Stimulated activated CD4-positive, alpha-beta T cell treated with anti-CD3 and anti-CD28 coated beads, TNF-alpha, amount 100 ng/mL, for 24 hours (primary cell): ENCODE results near the gene NBEAL2.

Experiments
- DNase-seq, 3 experiments: peaks; one replicate each; pipeline ENCODE4 v3.0.0-alpha.2; 2020; ENCODE audit warnings: low read depth in 3 of 3

Gene NBEAL2

DNA sequence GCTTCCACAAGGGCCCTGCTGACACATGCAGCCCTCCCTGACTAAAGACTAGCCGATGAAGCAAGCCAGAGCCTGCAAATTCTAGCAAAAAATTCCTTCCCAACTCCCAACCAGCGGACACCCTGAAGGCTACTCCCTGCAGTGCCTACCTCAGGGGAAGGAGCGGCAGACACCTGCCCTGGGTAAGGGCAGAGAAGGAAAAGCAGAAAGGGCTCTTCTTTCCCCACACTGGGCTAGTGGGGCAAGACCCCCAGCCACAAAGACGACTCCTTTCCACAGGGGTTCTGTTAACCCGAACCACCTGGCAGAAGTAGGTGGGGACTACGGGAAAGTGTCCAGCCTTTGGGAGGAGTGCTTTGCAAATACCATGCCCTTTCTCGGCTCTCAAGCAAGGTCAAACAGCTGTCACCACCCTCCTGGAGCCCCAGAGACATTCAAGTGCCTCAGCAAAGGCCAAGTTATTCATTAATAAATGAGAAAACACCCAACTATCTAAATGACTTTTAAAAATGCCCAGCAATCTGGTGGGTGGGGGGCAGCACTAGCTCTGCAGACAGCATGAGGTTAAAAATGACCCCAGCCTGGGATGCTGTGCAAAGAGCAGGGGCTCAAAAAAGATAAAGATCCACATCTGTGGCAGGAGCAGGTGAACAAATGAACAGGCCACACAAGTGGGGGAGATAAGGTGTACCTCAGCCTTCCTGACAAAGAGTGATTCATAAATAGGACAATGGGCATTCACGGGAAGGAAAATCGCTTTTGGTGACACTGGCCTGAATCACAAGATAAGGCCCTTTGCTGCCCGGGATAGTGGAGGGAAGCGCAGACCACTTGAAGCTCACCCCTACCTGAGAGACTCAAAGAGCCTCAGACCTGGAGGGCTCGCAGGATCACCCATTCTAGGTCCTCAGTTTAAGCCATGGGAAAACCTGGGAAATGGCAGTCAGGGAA, 36.0 kb upstream of the NBEAL2 start:
- no peak for DNase-seq

DNA sequence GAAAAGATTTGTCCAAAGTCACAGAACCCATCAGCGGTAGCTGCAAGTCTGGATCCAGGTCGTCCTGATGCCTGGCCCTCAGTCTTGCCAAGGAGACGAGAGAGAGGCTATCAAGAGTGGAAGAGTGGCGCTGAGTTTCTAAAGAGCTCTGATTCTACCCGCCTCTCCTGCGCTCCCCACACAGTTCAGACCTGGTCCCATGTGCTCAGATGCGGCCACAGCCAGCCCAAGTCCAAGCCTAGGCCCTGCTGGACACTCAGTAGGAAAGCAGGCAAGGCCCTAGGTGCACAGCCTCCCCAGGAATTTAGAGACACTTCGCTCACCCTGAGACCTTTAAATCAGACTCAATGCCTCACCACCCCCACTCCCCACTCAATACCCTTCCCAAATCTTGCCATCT, 35.3 kb upstream of the NBEAL2 start:
- DNase-seq: no peak

DNA sequence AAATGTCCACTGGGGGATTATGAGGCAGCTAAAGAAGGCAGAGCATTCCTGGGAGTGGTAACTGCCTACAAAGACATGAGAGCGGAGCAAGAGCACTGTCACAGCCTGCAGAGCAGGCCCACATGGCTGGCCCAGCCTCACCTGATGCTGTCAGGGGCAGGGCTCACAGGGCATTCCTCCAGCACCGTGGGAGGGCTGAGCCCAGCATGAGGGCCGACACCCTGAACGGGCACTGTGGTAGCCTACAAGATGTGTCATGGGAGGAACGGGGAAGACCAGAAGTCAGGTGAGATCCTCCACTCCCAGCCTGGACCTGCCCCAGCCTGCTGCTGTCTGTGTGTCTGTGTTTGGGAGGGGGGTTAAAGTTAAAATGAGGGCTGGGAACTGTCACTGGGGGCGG, 33.0 kb upstream of the NBEAL2 start:
- no peak for DNase-seq

DNA sequence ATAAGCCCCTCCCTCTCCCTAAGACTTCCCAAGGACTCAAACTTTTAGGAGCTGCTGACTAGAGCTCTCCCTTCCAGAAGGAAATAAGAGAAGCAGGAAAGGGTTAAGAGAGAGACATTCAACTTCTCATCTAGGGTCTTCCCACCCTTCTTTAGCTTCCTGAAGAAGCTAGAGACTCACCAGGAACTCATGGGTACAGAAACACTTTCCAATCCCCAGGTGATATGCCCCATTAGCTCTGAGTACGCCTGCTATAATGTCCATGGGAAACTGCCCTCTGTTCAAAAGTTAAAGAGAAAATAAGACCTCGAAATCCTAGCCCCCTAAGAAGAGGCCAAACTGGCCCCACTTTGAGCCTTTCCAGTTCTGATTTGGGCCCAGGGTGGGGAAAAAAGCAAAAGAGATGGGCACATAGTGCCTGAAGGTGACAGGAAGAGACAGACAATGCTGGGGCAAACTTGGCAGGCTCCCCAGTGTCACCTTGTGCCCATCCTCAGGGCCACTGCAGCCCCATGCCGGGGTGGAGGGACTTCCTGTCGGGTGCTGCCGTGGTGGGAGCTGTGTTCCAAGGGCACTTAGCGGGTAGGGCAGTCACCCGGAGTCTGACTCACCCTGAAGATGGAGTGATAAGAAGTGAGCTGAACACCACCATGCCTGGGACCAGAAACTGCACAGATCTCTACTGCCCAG, 32.5 kb upstream of the NBEAL2 start:
- peak in 2 of 3 experiments; percentile 34 to 59 for DNase-seq

DNA sequence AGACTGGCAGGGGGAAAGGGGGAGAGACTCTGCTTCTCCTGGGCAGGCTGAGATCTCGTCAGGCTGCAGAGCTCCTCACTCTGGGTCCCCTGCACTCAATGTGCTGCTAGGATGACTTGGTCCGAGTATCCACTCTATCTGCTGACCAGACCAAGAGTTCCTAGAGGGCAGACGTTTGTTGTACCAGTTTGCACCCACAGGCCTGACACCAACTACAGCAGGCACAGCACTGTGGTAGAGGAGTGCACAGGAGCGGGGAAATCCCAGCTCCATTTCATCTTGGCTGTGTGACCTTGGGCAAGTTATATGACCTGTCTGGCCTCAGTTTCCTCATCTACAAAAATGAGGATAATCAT, 31.9 kb upstream of the NBEAL2 start:
- DNase-seq: no peak

DNA sequence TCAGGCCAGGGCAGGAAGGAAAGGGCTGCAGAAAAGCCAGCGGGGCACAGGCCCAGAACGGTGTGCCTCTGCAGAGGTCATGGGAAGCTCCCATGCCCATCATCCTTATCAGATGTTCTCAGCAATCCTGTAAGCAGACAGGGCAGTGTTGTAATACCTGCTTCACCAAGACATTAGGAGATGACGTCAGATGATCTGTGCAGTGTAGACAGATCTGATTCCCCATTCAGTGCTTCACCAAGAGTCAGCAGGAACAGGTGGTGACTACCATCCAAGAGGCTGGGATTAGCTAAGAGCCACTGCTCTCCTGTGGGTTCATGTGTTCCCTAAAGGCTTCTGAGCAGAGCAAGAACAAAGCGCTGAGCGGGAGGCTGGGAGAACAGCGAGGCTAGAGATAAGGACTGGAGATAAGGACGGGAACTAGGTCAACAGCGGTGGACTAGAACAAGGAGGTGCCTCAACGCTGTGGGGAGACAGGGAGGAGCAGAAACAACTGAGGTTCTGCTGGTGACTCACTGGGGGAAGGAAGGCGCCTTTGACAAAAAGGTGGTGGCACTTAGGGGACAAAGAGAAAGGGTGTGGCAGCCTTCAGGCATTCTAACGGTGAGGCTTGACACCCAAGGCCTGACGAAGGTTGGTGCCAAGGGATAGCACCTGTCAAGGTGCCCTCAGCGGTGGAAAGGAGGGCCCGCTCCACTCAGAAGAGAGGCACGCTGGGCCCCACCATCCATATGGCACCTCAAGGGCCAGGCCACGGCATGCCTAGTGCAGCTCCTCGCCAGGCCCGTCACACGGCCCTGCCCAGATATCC, 31.3 kb upstream of the NBEAL2 start:
- peak; percentile 32 to 48 (median 40) for DNase-seq

DNA sequence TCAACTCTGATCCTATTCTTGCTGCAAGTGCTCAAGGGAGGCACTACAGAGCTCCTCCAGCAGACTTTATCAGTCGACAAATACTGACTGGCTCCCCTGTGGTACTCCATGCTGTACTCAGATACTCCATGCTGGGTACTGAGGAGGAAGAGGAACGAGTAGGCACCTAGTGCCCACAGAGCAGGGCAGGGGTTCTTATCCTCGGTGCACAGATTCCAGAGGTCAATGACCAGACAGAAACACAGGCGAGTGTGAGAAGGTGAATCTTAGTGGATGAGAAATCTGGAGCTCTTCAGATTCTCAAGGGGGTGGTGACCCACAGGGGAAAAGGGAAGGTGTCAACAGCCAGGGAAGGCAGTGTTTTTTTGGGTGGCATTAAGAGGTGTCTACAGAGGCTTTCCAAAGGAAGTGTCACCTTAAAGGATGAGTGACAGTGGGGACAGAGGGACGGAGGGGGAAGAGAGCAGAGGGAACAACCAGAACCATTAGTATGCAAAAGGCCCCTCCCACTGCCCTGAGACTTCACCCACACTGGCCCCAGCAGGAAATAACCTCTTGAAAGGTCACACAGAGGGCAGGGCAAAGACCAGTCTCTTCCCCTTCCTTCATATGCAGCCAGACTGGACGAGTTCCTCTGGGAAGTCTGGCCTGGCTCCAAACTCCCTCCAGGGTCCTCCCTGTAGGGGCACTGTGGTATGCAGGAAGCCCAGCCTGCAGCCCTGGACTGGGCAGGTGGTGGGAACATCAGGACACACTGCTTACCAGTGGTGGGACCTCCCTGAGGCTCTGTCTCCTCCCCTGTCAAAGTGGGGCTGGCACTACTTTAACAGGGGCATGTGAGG, 30.4 kb upstream of the NBEAL2 start:
- DNase-seq: no peak

DNA sequence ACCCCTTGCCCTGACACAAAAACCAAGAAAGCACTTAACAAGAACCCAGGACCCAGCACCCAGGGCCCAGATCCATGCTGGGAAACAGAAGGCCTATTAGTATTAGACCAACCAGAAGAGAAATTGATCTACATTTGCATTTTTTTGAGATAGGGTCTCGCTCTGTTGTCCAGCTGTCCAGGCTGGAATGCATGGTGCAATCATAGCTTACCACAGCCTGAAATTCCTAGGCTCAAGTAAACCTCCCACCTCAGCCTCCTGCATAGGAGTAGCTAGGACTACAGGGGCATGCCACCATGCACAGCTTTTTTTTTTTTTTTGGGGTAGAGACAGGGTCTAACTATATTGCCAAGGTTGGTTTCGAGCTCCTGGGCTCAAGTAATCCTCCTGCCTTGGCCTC, 29.3 kb upstream of the NBEAL2 start:
- DNase-seq: no peak

DNA sequence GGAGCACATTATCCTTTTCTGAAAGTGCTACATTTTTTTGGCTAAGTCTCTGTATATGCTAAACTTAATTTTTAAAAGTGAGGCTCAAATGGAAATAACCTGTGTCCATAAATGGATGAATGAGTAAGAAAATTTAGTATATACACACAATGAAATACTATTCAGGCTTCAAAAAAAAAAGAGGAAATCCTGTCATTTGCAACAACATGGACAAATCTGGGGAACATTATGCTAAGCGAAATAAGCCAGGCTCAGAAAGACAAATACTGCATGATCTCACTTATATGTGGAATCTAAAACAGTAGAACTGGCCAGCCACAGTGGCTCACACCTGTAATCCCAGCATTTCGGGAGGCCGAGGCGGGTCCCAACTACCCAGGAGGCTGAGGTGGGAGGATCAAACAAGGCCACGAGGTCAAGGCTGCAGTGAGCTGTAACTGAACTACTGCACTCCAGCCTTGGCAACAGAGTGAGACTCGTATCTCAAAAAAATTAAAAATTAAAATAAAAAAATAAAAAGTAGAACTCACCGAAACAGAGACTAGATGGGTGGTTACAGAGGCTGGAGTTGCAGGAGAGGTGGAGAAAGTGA, 28.7 kb upstream of the NBEAL2 start:
- DNase-seq: no peak

DNA sequence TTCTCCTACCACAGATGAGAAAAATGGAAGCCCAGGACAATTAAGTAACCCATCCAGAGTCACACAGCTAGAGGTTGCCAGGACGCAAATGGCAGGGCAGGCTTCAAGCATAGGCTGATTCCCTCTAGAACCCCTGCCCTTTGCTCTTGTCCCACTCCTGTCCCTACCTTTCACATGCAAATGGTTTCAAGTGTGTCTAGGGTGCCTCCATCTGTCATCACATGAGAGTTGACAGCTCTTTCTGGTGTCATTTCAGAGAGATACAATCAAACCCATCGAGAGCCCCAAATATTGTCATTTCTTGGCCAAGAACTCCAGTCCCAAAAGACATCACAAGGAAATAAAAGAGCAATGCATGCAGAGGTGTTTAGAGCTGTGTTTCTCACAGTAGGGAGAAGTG, 26.7 kb upstream of the NBEAL2 start:
- DNase-seq: no peak

DNA sequence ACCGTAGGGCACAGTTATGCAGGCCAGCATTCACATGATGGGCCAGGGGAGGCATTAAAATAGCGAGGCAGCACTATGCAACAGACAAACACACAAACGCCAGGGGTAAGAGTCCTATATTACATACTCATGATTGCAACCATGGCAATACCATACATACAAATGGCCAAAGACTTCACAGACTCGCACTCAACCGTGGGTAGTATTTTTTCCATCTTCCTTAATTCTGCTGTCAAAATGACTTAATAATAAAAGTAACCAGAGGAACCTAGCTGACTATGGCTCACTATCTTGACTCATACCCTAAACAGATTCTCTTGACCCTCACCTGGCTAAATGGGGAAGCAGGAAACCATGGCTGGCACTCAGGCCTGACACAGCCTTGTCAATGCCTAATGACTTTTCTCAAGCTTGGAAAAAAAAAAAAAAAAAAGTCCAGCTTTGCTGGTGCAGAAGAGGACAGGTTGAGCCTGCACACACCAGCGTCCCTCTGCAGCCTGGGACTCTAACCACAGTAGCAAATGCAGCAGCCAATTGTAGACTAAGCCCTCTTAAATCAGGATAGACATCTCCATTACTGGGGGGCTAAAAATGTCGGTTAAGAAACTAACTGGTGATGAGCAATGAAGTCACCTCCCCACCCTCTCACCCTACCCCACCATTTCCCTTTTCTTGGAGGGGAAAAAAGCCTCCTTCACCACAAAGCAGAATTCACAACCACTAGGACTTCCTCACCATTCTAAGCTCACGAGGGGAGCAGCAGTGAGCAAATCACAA, 26.0 kb upstream of the NBEAL2 start:
- DNase-seq: no peak

DNA sequence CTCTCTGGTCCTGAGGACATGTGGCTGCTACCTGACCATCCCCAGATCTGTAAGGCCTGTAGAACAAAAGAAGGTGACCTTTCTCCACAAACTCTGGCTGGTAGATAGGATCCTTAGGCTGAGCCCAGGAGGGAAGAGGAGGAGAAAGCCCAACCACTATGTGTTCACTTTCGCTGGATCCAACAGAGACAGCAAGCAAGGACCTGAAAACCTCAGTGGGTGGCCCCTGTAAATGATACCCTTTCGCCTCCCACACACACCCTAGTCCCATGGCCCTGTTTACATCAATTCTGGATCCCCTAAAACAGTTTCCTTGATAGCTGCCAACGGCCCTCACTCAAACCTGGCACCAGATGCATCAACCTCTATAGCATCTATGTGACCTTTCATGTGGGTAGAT, 25.3 kb upstream of the NBEAL2 start:
- no peak for DNase-seq

DNA sequence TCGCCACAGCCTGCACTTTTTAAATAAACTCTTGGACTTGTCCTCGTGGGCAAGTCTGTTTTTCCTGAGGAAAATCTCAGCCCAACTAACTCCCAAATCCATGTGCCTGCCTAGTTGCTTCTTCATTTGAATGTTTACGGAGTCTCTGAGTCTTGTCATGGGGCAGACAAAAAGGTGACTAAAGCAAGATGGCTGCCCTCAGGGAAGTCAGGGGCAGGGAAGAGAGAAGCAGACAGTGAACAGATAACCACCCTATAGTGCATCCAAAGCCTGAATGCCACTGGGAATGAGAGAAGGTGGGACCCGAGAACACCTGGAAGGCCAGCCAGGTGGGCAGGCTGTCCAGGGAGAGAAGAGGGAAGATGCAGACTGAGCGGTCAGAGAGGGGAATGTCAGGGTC, 24.3 kb upstream of the NBEAL2 start:
- no peak for DNase-seq

DNA sequence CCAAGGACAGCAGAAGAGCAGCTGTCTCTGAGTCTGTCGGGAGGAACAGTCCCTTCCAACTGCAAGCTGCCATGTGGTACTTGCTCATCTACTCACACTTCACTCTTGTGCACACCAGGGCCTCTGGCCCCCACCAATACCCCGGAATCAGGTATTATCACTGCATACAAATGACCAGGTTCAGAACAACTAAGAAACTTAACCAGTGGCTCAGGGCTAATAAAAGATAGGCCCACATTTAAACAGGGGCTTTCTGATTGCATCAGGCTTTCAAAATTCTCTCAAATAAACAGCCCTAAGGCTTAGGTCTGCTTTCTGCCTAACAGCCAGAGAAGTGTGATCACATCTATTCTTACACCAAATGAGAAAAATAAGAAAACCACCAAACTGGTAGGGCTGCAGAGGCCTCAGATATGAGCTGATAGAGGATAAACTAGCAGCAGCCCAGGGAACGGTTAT, 23.6 kb upstream of the NBEAL2 start:
- no peak for DNase-seq

DNA sequence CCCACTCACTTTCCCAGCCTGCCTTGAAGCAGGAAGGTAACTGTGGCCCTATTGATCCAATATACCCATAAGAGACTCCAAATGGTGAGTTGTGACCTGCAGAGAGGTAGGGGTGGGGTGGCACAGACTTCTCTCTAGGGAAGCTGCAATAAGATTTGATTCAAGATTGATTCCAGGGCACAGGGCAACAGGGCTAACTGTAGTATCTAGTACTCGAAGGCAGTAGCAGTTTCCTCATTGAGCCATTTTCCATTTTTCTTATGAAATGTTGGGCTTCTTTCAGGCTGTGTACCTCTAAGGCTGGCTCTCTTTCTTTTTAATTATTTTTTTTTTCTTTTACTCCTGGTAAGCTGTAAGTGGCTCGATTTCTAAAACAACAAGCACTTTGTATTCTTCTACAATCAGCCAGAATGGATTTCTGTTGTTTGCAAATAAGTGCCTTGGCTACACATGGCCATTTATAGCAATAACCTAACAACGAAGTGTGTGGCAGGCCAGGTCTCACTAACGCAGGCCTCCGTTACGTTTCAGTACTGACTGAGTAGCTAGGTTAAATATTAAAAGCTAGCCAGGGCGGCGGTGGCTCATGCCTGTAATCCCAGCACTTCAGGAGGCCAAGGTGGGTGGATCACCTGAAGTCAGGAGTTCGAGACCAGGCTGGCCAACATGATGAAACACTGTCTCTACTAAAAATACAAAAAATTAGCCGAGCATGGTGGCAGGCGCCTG, 22.2 kb upstream of the NBEAL2 start:
- DNase-seq: no peak

DNA sequence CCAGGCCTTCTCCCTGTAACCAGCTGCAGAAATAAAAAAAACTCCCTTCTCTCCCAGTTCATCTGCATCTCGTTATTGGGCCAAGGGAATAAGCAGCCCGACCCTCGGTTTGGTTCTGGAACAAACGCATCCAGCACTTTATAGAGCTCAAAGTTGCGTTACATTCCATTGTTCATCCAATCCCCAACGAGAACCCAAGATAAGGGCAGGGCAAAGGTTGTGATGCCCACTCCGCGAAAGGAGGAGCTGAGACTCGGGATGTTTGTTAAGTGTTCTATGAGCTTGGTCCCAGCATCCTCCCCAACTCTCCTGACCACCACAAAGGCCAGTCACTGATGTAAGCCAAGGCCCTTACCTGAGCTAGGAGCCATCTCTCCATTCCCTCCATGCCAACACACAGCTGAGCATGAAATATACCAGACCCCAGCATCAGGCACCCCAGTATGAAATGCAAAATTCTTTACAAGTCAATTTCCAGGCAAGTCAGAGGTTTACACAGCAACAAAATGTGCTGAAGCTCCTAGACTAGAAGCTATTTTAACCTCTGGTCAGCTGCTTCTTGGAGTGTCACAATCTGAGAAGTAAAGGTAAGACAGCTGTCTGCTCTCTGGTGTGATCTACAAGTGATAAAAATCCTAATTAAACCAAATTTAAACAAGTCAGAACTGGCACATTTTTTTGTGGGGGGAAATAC, 20.9 kb upstream of the NBEAL2 start:
- no peak for DNase-seq

DNA sequence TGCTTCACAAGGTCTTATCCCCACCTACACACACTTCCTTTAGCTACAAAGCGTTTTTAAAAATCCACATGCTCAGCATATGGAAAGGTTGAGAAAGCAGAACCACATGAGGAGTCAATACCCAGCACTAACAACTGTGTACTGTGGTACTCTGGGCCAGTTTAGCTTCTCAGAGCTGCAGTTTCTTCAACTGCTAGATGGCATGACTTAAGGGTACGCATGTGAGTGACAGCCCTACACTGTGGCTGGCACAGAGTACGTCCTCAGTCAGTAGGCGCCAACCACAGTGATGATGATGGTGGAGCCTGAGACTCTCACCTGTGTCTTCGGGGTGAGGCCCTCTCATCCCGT, 20.3 kb upstream of the NBEAL2 start:
- peak in 2 of 3 experiments; percentile 44 to 48 for DNase-seq

DNA sequence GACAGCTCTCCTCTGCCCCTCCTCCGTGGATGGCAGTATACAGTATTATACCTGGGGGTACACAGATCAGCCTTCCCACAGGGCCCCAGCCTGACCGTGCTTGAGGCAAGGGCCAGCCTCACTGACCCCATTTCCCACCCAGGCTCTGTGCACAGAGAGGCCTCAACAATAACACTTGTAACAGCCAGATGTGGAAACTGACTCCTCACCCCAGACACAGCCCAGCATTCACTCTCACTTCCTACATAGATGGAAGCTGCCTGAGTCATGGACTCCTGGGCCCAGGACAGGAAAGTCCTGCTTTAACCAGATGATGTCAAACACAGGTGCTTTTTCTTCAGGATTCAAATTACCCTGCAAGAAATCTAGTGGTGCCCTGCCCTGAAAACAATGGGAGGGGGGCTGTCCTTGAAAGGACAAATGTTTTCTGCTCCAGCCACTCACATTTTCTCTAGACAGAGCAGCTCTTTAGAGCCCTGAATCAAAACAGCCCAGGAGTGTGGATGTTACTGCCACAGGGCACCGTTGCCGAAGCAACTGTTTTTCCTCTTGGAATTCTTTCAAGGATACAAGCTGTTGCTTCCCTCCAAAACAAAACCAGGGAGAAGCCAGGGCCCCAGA, 19.3 kb upstream of the NBEAL2 start:
- DNase-seq: no peak

DNA sequence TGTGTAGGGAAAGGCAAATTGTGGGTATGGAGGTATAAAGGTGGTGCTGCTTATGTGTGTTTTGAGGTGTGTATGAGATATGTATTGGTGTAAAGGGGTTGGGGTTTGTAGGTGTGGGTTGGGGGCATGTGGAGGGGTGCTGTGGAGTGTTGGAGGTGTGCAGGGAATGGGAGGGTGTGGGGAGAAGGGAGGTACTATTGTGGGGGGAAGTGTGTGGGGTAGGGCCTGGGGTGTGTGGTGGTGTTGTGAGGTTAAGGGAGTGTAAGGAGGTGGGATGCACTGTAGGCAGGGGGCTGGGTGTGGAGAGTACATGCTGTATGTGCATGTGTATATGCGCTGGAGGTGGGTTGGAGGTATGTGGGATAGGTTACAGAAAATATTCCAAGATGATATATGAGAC, 18.6 kb upstream of the NBEAL2 start:
- no peak for DNase-seq
